Measurements from ENCODE around the gene COASY.
"Not testable (repeated sequence)": the region's sequence is repeated elsewhere in the genome, so short reads cannot be mapped to it uniquely, and the experiment has no call there.

The COASY gene

DNA sequence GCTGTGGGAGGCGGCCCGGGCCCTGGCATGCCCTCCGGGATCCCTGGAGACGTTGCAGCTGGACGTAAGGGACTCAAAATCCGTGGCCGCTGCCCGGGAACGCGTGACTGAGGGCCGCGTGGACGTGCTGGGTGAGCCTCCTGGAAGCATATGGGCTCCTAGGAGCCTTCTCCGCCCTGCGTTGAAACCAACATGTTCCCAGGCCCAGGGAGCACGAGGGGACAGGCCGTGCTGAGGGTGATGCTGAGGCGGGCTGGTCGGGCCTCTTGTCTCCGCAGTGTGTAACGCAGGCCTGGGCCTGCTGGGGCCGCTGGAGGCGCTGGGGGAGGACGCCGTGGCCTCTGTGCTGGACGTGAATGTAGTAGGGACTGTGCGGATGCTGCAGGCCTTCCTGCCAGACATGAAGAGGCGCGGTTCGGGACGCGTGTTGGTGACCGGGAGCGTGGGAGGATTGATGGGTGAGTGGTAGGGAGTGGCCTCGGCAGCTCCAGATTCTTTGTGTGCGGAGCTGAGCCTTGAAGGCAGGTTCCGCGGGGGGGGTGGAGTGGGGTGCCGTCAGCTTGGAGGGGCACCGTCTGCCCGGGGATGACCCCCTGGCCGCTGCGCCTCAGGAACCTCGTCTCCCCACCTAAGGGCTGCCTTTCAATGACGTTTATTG lies 8.7 kb upstream of the COASY start:
- no peak for DNase-seq (ENCODE audit: low read depth in 2 of 2)

DNA sequence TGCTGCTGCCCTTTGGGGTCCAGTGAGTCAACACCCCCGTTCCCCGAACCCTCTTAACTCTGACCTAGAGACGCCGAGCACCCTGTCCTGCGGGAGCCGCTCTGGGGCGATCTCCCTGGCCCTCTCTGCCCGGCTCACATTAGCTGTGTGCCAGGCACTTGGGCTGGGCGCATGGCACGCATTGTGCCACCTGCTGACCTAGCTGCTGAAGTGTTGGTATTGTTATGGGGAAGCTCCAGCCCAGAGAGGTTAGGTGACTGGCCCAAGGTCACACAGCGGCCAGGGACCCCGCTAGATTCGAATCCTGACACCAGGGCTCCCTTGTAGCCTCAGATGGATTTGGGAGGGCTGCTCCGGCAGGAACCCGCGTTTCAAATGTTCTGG lies 8.1 kb upstream of the COASY start:
- no peak for DNase-seq (ENCODE audit: low read depth in 2 of 2)

DNA sequence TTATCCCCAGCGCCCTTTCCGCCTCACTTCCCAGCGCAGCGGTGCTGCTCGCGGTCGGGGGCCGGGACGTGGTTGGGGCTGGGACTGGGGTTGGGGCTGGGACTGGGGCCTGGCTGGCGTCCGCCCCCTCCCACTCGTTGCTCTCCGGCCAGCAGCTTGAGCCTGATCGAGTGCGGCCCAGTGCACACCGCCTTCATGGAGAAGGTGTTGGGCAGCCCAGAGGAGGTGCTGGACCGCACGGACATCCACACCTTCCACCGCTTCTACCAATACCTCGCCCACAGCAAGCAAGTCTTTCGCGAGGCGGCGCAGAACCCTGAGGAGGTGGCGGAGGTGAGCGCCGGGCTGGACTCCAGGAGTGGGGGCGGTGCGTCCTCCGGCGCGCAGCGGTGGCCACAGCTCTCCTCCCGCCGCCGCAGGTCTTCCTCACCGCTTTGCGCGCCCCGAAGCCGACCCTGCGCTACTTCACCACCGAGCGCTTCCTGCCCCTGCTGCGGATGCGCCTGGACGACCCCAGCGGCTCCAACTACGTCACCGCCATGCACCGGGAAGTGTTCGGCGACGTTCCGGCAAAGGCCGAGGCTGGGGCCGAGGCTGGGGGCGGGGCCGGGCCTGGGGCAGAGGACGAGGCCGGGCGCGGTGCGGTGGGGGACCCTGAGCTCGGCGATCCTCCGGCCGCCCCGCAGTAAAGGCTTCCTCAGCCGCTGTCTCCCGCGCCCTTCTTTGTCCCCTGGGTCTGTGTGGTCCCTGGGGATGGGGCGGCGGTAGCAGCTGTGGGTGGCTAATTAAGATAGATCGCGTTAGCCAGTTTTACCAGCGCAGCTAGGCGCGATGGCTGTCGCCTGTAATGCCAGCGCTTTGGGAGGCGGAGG lies 7.5 kb upstream of the COASY start:
- peak in 1 of 2 donors; percentile 47 for DNase-seq (ENCODE audit: low read depth in 2 of 2)

DNA sequence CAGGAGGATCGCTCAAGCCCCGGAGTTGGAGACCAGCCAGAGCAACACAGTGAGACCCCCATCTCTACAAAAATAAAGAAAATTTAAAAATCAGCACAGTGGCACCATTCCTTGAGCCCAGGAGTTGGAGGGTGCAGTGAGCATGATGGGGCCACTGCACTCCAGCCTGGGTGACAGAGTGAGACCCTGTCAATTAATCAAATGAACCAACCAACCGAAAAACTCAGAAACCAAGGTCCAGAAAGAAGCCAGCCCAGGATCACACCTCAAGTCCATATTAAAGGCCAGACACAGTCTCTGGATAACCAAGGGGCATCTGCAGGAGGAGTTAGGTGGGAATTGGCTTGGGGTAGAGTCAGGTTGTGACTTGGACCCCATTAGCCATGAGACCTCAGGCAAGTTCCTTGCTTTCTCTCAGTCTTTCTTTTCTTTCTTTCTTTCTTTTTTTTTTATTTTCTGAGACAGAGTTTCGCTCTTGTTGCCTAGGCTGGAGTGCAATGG lies 6.8 kb upstream of the COASY start:
- DNase-seq (ENCODE audit: low read depth in 2 of 2): no peak

DNA sequence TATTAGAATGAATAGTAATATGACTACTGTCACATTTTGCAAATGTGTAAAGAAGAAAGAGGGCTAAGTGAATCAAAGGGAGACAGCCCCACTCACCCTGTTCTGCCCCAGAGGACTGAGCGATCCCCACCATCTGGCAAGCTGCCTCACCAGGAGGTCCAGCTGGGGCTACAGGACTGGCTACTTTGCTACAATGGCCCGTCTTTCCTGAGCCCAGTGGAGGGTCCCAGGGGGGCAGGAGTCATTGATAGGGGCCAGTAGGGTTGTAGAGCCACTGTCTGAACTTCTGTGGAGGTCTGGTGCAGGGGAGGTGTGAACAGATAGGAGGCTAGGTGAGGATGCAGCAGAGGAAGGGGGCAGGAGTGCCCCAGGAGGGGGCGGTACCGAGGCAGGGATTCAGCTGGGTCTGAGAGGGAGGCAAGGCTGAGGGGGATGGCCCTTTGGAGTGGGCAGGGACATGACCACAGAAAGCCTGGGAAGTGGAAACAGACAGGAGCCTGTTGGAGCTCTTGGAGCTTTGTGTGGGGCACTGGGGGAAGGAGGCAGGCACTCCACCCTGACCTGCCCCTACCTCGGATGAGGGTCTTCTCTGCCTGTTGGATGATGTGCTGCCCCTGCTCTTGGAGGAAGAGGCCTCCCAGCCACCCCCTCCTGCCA lies 5.9 kb upstream of the COASY start:
- not testable (repeated sequence) for DNase-seq (ENCODE audit: low read depth in 2 of 2)

DNA sequence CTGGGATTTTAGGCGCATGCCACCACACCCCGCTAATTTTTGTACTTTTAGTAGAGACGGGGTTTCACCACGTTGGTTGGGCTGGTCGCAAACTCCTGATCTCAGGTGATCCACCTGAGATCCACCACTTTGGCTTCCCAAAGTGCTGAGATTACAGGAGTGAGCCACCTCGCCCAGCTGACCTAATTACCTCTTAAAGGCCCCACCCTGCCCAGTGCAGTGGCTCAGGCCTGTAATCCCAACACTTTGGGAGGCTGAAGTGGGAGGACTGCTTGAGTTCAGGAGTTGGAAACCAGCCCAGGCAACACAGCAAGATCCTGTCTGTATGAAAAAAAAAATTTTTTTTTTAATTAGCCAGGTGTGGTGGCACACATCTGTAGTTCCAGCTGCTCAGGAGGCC lies 2.9 kb upstream of the COASY start:
- no peak for DNase-seq (ENCODE audit: low read depth in 2 of 2)

DNA sequence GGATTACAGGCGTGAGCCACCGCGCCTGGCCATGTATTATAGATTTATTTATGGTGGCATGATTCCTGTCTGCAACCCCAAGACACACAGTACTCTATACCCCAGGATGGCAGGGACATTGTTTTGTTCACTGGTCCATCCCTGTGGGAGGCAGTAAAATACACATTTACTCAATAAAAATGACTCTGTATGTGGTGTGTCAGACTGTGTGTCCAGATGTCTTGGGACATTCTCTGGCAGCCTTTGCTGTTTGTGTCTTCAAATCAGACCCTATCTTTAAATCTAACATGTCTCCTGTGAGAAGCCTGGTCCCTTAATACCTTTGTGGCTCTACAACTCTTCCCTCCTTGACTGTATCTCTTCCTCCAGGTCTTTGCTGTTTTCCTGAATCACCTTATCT lies 1.7 kb upstream of the COASY start:
- DNase-seq (ENCODE audit: low read depth in 2 of 2): no peak

DNA sequence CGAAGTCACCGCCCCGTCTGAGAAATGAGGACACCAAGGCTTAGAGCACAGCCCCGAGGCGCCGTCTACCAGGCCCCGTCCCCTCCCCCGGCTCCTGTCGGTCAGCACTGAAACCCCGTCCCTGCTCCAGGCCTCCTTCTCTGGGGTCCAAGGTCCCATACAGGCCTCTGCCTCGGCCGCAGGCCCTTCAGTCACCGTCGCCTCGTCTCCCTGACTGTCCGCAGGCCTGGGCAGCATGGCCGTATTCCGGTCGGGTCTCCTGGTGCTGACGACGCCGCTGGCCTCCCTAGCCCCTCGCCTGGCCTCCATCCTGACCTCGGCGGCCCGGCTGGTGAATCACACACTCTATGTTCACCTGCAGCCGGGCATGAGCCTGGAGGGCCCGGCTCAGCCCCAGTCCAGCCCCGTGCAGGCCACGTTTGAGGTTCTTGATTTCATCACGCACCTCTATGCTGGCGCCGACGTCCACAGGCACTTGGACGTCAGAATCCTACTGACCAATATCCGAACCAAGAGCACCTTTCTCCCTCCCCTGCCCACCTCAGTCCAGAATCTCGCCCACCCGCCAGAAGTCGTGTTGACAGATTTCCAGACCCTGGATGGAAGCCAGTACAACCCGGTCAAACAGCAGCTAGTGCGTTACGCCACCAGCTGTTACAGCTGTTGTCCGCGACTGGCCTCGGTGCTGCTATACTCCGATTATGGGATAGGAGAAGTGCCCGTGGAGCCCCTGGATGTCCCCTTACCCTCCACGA lies 617 bp downstream of the COASY start:
- no peak for DNase-seq (ENCODE audit: low read depth in 2 of 2)

DNA sequence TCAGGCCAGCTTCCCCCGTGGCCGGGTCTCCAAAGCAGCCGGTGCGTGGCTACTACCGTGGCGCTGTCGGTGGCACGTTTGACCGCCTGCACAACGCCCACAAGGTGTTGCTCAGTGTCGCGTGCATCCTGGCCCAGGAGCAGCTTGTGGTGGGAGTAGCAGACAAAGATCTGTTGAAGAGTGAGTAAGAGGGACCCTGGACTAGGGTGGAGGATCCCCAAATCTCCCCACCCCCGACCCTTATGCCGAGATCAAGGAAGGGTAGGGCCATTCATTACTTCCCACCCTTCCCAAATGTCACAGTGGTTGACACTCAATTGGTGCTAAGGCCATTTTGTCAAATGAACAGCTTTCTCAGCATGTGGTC lies 1.2 kb downstream of the COASY start:
- no peak for DNase-seq (ENCODE audit: low read depth in 2 of 2)

DNA sequence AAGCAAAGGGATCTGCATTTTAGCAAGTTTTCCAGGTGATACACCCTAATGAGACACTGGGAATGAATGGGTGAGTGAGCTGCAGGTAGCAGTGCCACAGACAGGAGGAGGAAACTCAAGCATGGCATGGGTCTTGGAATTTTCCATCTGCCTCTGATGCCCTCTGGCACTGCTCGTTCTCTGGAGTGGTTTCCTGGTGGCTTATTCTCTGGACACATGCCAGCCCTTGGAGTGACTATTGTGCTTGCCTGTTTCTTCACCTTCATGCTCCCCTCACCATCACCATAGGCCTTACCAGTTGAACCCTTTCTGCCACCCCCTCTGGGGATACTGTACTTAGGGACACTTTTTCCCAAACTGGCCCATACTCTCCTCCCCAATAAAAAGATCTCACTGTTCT lies 1.6 kb downstream of the COASY start:
- DNase-seq (ENCODE audit: low read depth in 2 of 2): no peak

DNA sequence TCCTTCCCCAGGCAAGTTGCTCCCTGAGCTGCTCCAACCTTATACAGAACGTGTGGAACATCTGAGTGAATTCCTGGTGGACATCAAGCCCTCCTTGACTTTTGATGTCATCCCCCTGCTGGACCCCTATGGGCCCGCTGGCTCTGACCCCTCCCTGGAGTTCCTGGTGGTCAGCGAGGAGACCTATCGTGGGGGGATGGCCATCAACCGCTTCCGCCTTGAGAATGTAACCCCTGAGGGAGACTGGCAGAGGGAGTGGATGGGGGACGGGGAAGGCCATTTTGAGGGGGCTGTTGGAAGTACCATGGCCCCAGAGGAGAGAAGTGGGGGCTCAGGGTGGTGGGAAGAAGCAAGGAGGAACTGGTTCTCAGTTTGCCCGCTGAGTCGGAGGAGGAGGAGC lies 2.0 kb downstream of the COASY start:
- no peak for DNase-seq (ENCODE audit: low read depth in 2 of 2)

DNA sequence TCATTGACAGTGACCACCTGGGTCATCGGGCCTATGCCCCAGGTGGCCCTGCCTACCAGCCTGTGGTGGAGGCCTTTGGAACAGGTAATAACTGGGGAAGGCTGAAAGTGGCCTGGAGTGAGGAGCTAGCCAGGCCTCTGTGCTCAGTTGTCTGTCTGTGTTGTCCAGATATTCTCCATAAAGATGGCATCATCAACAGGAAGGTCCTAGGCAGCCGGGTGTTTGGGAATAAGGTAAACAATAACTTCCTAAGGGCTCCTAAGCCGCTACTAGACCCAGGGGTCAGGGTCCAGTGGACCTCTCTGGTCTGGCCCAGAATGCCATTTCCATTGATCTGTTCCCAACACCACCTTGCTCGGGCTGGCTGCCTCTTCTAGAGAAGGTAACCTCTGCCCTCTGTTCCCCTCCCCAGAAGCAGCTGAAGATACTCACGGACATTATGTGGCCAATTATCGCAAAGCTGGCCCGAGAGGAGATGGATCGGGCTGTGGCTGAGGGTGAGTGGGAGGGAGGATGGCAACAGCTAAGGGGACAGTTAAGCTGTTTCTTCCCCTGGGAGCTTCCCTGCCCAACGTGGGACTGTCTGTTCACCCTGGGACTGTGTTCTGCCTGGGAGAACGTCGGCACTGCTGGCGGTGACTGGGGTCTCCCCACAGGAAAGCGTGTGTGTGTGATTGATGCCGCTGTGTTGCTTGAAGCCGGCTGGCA lies 3.0 kb downstream of the COASY start:
- no peak for DNase-seq (ENCODE audit: low read depth in 2 of 2)

DNA sequence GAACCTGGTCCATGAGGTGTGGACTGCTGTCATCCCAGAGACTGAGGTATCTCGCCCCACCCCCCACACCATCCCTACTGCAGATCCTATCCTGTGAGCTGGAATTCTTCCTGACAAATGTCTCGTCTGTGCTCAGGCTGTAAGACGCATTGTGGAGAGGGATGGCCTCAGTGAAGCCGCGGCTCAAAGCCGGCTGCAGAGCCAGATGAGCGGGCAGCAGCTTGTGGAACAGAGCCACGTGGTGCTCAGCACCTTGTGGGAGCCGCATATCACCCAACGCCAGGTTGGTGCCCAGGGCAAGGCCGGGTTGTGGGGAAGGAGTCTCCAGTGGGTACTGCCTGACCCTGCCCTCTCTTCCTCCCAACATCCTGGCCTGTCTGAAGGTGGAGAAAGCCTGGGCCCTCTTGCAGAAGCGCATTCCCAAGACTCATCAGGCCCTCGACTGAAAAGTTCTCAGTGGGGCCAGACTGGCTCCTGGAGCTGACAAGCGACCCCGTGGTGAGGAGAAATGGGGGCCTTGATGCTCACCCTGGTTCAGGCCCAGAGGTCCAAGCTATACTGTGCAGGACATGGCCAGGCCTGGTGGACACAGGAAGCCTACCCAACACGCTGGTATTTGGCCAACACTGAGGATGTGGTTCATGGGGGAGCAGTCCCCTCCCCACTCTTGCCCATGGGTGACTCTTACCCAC lies 3.7 kb downstream of the COASY start:
- DNase-seq (ENCODE audit: low read depth in 2 of 2): no peak

DNA sequence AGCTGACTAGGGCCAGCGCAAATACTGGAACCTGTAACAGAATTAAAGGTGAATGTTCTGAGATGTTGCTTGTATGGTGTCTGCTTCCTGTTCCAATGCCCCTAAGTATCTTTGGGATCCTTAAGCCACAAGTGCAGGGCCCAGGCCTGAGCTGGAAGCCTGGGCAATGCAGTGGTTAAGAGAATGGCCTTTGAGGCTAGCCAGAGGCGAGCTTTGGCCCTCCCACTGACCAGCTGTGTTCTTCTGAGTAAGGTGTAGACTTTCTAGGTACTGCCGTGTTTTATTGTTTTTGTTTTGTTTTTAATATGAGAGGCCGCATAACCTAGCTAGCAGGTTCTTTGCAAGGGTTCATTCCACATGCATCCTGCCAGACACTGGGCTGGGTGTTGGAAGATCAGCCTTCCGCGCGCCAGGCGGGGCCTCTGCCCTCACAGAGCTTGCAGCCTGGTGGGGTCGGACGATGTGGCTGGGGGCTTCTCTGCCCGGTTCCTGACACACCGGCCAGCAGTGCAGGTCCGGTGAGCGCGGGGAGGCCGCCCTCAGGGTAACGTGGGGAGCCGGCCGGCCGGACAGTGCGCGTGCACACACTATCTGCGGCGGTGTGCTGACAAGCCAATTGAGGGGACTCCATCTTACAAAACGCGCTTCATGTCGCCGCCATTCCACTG lies 4.4 kb downstream of the COASY start:
- DNase-seq (ENCODE audit: low read depth in 2 of 2): no peak

DNA sequence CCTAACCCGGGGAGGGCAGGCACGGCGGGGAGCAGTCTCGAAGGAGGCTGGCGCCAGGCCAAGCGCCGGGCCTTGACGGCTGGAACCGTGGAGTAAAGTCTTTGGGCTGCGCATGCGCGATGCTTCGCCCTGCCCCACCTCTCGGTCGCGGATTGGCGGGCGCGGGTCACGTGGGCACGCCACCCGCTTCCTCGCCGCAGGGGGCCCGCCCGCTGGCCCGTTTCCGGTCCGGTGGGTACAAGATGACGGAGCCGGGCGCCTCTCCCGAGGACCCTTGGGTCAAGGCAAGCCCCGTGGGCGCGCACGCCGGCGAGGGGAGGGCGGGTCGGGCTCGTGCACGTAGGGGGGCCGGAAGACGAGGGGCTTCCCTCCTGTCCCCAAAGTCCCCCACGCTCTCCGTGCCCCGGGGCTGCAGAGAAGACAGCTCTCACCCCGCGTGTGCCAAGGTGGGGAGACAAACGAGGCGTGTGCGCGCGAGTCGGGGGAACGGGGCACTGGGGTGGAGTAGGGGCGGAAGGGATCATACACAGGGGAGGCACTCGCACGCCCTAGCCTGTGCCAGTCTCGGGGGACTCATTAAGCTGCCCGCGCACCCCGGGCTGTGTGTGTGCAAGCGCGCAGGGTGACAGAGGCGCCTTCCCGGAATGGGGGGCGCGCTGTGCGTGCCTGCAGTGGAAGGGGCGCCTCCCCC lies 5.1 kb downstream of the COASY start, which contains the start of gene MLX:
Gene MLX, plus strand, starts transcription at position 218 of the 691 bp plus-strand sequence. Its CDS starts 25 bp downstream, at position 243.
- DNase-seq (ENCODE audit: low read depth in 2 of 2): peak; percentile 82 to 86

DNA sequence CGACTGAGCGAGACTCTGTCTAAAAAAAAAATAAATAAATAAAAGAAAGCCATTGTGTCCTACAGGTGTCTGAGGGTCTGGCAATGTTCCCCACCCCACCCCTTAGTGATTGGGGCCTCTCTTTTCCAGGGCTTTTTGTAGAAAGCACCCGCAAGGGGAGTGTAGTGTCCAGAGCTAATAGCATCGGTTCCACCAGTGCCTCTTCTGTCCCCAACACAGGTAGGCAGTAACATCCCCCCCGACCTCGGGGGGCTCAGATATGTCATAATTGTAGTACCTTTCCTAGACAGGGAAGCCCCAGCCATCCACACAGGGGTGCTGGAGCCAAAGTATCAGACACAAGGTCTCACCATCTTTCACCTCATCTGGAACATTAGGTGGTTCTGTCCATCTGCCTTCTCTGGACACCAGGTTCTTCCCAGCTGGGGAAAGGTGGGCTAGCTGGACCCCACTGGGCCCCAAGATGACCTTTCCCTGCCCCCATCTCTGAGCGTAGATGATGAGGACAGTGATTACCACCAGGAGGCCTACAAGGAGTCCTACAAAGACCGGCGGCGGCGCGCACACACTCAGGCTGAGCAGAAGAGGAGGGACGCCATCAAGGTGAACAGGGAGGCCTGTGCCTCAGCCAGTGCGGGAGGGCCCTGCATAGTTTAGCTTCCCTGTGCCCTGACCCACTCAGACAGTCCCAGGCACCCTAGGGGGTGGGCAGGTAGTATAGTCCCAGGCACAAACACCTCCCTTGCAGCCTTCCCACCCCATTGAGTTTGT lies 6.6 kb downstream of the COASY start:
- no peak for DNase-seq (ENCODE audit: low read depth in 2 of 2)

DNA sequence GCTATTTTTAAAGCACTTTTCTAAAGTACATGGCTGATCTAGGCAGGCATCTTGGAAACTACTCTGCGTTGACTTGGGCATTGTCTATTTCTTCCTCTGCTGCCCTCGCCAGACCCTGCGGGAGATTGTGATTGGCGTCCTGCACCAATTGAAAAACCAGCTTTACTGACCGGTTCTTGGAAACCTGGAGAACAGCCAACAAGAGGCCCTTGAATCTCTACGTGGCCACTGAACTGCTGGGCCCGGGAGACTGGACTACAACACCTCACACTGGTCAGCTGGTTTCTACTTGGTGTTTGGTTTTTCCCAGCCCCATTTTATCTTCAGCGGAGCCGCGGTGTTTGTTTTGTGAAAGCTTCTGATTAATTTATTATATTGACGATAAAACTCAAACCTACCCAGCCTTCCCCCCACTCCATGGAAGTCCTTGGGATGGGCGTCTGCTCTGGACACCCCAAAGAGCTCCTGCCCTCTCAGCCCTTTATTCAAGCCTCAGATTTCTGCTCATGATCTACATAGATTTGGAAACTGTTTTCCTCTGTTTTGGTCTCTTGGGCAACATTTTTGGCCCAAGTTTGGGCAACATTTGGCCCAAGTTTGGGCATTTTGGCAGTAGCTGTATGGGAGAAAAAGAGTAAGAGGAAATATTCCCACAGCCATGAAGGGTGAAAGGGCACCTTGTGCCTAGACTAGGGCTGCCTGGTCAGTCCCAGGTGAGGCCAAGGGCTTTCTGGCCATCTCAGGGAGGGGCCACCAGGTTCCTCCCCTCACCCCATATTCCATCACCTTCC lies 9.7 kb downstream of the COASY start:
- DNase-seq (ENCODE audit: low read depth in 2 of 2): no peak

DNA sequence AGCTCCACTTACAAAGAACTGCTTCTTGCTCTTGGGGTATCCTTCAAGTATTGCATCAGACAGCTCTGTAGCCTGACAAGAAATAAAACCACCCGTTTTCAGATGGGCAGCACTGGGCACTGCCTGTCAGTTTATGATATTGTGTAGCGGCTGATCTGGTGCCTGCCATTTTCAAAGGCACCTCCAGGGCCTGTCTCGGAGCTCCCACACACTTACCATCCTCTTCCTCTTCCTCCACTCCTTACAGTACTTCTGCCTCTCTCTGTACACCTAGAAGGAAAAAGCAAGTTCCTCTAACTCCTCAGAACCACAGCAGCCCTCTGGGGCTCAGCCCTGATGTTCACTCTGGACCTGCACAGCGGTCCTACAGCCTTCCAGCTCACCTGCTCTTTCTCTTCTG lies 11.1 kb downstream of the COASY start:
- DNase-seq (ENCODE audit: low read depth in 2 of 2): no peak
